SK-N-SH treated with all-trans-retinoic acid at 6 μM for 48 hours (cell line): ENCODE measurements around the gene SETD4.

Experiments used
- ESRRG ChIP-seq: fragments of 250-450 bp; sonication (Bioruptor Pico); IDR thresholded peaks from 2 replicates; pipeline ENCODE4 v1.6.1; 2021; ENCODE audit warnings: mild to moderate bottlenecking
- TF ChIP-seq, protein P1 (sequence below): fragments of 250-450 bp; sonication (Bioruptor Pico); IDR thresholded peaks from 2 replicates; pipeline ENCODE4 v1.5.0; 2020; ENCODE audit warnings: mild to moderate bottlenecking, moderate library complexity

DNA sequence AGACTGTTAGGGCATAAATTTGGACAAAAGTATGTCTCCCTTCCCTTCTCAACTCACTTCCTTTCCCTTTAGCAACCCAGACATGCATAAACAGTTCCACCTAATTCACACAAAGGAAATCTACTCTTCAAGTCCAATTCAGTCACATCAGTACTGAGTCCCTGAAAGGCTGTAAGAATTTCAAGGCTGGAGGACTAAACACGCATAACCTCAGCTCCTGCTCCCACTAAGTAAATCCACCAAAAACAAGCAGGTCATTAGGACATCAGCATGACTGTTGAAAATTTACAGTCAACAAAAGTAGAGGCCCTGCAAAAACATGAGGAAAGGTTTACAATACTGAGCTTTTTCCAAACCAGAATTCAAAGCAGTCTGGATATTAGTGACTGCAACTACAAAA is 18.4 kb downstream of the SETD4 start:
- TF ChIP-seq, protein P1, sequence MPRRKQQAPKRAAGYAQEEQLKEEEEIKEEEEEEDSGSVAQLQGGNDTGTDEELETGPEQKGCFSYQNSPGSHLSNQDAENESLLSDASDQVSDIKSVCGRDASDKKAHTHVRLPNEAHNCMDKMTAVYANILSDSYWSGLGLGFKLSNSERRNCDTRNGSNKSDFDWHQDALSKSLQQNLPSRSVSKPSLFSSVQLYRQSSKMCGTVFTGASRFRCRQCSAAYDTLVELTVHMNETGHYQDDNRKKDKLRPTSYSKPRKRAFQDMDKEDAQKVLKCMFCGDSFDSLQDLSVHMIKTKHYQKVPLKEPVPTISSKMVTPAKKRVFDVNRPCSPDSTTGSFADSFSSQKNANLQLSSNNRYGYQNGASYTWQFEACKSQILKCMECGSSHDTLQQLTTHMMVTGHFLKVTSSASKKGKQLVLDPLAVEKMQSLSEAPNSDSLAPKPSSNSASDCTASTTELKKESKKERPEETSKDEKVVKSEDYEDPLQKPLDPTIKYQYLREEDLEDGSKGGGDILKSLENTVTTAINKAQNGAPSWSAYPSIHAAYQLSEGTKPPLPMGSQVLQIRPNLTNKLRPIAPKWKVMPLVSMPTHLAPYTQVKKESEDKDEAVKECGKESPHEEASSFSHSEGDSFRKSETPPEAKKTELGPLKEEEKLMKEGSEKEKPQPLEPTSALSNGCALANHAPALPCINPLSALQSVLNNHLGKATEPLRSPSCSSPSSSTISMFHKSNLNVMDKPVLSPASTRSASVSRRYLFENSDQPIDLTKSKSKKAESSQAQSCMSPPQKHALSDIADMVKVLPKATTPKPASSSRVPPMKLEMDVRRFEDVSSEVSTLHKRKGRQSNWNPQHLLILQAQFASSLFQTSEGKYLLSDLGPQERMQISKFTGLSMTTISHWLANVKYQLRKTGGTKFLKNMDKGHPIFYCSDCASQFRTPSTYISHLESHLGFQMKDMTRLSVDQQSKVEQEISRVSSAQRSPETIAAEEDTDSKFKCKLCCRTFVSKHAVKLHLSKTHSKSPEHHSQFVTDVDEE (CRISPR knock-in tag): no peak
- TF ChIP-seq ESRRG (CRISPR knock-in tag): no peak
